Measurements from ENCODE around the gene DCLK2. TPM values are rescaled to one million over a fixed set of nuclear protein-coding genes. Genes with fewer than 3 reads are reported as not detected.

Gene DCLK2
- total RNA-seq, 3 donors from 2014 or later: 3.0 to 11.8 (median 4.3) TPM

- Histone ChIP-seq H3K4me3 (no peak overlapping the region), H3K4me1 (ENCODE audit: low read depth) (no peaks in the 10 kb centered on the region), H3K36me3 (ENCODE audit: low read depth) (no peaks in the 10 kb centered on the region), H3K9me3 (no peaks in the 10 kb centered on the region)
- ATAC-seq (no peak), DNase-seq (no peak)
- intact Hi-C loops (cut with DNase I, micrococcal nuclease): no loop called here
- TF ChIP-seq, protein P1, sequence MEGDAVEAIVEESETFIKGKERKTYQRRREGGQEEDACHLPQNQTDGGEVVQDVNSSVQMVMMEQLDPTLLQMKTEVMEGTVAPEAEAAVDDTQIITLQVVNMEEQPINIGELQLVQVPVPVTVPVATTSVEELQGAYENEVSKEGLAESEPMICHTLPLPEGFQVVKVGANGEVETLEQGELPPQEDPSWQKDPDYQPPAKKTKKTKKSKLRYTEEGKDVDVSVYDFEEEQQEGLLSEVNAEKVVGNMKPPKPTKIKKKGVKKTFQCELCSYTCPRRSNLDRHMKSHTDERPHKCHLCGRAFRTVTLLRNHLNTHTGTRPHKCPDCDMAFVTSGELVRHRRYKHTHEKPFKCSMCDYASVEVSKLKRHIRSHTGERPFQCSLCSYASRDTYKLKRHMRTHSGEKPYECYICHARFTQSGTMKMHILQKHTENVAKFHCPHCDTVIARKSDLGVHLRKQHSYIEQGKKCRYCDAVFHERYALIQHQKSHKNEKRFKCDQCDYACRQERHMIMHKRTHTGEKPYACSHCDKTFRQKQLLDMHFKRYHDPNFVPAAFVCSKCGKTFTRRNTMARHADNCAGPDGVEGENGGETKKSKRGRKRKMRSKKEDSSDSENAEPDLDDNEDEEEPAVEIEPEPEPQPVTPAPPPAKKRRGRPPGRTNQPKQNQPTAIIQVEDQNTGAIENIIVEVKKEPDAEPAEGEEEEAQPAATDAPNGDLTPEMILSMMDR (IDR thresholded peaks at IDR 0.05): no peak
These were observed 208.4 kb downstream of the DCLK2 start for GRCh38 chr4:150286656-150287055.

DNA sequence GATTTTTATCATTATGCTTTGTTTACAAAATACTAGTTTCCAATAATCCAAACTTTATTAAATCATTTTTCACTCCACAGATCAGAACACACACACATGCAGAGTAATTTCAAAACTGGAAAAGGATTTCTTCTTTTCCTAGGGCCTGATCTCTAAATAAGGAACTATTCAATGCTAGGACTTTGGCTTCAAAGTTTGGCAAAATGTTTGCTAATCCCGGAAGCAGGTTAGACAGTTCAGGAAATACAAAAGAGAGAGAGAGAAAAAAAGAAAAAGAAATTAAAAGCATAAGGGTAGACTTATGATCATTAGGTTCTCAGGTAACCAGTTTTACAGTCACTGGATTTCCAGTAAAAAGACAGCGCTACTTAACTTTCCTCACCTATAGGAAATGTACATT lies 211.0 kb downstream of the DCLK2 start:
- Histone ChIP-seq H3K4me3 (no peak overlapping the region), H3K9me3 (no peaks in the 10 kb centered on the region), H3K4me1 (ENCODE audit: low read depth) (no peaks in the 10 kb centered on the region), H3K36me3 (ENCODE audit: low read depth) (no peaks in the 10 kb centered on the region)
- TF ChIP-seq, protein P1 (IDR thresholded peaks at IDR 0.05): no peak
- ATAC-seq: peak; percentile 52
- intact Hi-C loops (cut with DNase I, micrococcal nuclease): no loop called here
- DNase-seq: no peak

GRCh38 chr4:150289881-150290280 lies 211.6 kb downstream of the DCLK2 start:
- DNase-seq (no peak), ATAC-seq (no peak)
- H3K4me1 ChIP-seq (ENCODE audit: low read depth): no peaks in the 10 kb centered on the region
- H3K36me3 ChIP-seq (ENCODE audit: low read depth): no peaks in the 10 kb centered on the region
- no peak overlapping the region for H3K4me3 ChIP-seq
- intact Hi-C loops (cut with DNase I, micrococcal nuclease): loop anchor here in 1 of 2 donors (10.0 kb wide), 1 partner anchor 575 kb away; no protein-coding TSS in a partner anchor
- TF ChIP-seq, protein P1 (IDR thresholded peaks at IDR 0.05): no peak
- H3K9me3 ChIP-seq: no peaks in the 10 kb centered on the region

GRCh38 chr4:150297861-150298474 lies 219.7 kb downstream of the DCLK2 start:
- ATAC-seq: peak; percentile 33

GRCh38 chr4:150299816-150300215 lies 221.6 kb downstream of the DCLK2 start:
- no peaks in the 10 kb centered on the region for H3K9me3 ChIP-seq
- no peaks in the 10 kb centered on the region for H3K36me3 ChIP-seq (ENCODE audit: low read depth)
- no peaks in the 10 kb centered on the region for H3K4me1 ChIP-seq (ENCODE audit: low read depth)
- intact Hi-C loops (cut with DNase I, micrococcal nuclease): loop anchor here (5.0 to 10.0 kb wide), 3 partner anchors 282 to 567 kb away; partner anchors contain the start of gene MAB21L2 (in 1 of the 2)
- no peak for DNase-seq
- no peak overlapping the region for H3K4me3 ChIP-seq
- TF ChIP-seq, protein P1 (IDR thresholded peaks at IDR 0.05): no peak
- no peak for ATAC-seq

More at GRCh38 chr4:150297861-150298474, 219.7 kb downstream of the DCLK2 start:
- TF ChIP-seq, protein P1 (IDR thresholded peaks at IDR 0.05): no peak
- Histone ChIP-seq H3K4me3 (no peak overlapping the region), H3K4me1 (ENCODE audit: low read depth) (no peaks in the 10 kb centered on the region), H3K9me3 (no peaks in the 10 kb centered on the region), H3K36me3 (ENCODE audit: low read depth) (no peaks in the 10 kb centered on the region)
- intact Hi-C loops (cut with DNase I, micrococcal nuclease): loop anchor here (5.0 to 10.0 kb wide), 2 partner anchors 567 to 569 kb away; no protein-coding TSS in a partner anchor
- DNase-seq: peak in 1 of 3 donors; percentile 79

All from mucosa of descending colon (tissue), 3 donors.